ENCODE data around the gene LTBP1.

The LTBP1 gene

DNA sequence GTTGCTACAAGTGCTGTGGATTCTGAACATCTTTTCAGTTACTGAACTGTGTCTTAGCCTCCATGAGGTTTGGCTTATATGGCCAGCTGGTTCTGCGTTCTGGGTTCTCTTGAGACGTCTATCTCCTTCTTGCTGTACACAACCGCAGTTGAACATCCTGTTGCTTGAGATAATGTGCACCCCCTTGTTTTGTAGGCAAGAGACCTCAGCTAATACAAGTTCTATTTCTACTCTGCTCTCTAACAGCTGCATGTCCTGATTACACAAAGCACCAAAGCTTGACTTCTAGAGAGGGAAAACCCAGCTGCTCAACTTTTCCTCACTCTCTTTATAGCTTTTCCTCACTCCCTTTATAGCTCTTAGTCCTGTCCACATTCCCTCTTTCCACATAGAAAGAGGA is 176.0 kb downstream of the LTBP1 start:
- no peak for DNase-seq

DNA sequence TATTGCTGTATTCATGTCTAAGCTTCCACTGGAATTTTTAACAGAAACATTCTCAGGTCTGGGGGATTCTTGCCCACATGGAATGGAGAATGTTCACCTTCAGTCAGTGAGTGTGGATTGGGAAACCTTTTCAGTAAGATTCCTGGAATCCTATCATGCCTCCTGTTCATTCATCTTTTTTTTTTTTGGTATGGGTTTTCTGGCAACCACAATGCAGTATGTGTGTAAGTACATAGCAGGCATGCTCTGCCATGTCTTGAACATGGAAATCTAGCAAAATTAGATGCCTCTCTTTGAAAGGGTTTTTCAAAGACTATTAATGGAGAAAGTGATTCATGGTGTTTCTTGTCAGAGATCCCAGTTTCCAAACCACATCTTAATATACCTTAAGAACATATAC is 176.5 kb downstream of the LTBP1 start:
- DNase-seq = no peak

DNA sequence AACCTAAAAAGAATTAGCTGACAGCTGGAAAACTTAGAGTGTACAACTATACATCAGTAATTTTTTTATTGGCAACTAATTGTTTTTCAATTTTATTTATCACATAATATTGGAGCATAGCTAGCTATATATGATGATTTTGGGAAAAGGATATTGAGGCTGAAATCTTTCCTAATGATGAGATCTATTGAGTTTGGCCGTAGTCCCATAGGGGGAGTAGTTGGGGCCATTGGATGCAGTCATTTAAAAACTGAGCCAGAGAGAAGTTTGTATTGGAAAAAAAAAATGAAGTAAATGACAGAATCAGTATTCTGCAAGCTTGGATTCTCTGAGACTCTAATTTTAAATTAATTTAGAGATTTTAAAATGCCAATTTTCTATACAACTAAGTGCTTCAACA is 179.8 kb downstream of the LTBP1 start:
- no peak for DNase-seq

DNA sequence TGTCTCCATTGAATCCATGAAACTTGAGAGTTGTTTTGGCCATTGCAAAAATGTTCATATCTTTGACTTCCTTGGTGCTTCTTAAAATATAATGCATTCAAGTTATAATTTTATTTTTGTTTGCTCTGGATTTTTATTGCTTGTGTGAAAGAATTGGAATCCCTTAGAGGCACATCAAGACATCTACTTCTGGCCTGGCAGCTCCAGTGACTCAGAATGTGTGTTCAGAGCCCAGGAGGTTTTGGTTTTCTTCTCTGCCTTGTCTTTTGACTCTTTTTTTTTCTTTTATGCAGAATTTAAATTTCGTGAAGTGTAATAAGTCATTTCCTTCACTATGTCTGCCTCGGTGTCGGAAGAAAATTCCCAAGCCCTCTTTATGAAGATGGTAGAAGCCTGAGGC is 180.2 kb downstream of the LTBP1 start:
- DNase-seq = no peak

DNA sequence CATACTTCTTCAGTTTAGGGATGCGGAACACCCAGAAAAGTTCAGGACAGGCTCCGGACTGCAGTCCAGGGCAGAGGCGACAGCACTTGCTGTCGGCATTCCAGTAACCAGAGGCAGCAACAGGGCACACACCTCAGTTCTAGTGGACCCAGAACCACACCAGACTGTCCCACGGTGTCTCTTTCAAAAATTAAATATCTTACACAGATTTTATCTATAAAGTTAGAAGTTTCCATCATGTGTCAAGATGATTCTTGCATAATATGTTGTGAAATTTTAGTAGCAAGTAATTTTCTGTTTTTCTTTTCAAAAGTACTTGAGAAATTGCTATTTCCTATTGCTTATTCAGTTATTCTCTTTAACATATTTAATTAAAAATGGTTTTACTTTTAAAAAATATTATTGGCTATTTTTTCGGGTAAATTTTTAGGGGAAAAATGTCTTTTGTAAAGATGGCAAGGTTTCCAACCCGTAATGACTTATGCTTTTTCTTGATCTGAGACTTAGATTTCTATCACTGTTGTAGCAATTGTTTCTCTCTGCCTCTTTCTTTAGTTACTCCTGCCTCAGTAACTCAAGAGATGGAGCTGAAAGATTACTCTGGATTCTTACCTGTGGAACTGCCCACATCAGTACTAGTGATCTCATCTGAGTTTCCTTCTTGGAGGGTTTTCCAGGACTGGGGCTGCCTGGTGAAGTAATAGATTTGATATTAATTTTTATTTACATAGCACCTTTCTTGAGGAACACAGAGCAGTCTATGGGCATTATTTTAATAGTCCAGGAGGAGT is 182.7 kb downstream of the LTBP1 start:
- DNase-seq = no peak

DNA sequence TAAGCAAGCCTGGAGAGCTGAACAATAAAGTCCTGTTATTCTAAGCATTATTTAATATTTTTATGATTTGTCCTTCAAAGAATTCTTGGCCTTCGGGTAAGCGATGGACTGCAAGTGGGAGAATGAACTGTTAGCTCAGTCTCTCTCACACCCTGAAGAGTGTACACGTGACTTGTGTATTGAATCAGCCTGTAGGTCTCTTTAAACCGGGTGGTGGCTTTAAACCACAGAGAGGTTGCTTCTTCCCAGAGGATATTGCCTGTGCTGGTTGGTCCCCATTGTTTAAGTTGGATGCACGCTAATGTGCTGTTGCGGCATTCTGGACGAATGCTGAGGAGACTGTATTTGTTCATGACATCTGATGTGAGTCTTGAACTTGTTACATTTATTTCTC is 183.3 kb downstream of the LTBP1 start:
- DNase-seq = no peak

DNA sequence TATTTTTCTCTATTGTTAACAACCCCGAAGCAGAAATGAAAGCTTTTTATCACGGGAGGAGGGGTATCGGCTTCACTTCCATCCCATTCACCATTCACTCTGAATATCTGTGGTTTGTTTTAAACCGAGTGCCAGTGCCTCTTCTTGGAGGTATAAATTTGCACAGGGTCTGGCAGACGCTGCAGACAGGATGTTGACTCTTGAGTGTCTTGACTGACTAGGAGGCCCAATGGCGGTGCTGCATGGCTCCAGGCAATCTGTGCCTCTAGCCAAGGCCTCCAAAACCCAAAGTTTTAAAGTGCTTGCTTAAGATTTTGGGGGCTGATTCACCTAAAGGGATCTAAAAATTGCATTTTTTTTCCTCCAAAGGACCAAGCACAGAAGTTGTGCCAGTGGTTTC is 183.8 kb downstream of the LTBP1 start:
- no peak for DNase-seq

DNA sequence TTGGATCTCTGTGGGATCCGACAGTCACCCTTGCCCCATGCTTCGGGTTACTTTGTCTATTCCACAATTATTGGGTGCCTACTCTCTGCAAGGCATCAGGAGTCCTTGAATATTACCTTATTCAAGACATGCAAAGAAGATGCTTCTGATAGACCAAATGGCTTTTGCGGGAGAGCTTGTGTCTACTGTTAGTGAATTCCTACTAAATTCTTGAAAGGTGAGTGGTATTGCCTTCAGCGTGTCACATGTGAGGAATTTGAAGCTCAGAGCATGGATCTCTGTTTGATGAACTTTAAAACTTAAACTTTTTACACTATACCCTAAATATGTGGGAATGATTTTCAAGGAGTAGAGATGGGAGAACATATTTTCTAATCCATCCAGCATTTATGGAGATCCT is 184.4 kb downstream of the LTBP1 start:
- no peak for DNase-seq

DNA sequence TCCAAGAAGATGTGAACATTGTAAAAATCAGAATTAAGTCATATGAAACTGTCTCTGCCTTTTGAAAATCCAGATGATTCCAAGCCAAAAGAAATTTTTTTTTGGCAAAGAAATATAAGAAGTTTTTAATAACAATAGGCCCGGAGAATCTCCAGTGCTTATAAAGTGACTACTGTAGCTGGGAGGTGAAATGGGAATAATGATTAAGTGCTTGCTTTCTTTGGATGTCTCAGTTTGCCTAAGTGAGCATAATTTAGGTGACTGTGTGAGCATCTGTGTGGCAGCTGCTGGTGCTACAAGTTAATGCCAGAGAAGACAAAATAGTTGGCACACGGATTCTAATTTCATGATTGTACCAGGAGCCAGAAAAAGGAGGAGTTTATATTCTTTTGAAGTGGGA is 185.0 kb downstream of the LTBP1 start:
- no peak for DNase-seq

DNA sequence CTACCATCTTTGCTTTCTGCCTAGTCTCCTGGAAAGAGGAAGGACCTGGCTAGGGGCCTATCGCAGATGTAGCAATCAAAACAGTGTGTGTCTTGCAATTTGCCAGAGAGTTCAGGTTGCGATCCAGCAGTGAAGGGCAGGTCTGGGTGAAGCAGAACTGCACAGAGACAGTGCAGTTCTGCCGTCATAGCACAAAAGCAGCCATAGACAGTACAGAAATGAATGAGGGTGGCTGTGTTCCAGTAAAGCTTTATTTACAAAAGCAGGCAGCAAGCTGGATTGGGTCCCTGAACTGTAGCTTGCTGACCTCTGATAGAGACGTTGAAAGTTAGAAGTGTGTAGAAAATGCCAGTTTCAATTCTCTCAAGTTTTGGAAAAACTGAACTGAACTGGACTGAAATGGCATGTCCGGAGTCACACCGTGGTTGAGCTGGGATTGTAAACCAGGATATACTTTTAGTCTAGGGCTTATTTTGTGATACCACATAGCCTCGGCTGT is 186.8 kb downstream of the LTBP1 start:
- no peak for DNase-seq

DNA sequence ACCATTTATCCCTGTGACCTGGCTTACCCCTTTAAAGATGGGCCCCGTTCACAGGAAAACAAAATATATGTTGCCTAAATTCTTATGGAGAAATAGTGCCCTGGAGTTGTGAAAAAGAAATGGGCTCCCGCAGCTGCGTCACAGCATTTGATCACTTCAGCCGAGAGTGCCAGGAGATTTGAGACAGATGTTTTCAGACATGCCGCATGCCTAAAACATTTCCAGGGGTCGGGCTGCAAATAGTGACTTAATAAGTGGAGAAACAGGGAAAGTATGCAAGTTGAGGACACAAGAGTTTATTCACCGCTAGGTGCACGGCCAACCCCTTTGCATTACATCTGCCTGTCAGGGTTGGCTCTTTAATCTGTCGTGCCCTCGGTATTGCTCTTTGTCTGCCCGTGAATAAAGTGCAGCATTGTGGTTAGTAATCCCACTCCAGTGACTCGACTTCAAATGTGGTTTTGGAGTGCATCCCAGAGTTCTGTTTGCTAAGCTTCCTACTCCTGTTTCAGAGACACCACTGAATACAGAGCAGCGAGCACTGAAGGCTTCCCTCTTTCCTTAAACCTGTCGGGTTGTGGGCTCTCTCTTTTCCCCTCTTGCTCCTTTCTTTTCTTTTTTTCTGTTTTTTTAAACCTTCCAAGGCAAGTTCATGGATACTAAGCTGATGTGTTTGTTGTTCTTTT is 187.5 kb downstream of the LTBP1 start:
- no peak for DNase-seq

DNA sequence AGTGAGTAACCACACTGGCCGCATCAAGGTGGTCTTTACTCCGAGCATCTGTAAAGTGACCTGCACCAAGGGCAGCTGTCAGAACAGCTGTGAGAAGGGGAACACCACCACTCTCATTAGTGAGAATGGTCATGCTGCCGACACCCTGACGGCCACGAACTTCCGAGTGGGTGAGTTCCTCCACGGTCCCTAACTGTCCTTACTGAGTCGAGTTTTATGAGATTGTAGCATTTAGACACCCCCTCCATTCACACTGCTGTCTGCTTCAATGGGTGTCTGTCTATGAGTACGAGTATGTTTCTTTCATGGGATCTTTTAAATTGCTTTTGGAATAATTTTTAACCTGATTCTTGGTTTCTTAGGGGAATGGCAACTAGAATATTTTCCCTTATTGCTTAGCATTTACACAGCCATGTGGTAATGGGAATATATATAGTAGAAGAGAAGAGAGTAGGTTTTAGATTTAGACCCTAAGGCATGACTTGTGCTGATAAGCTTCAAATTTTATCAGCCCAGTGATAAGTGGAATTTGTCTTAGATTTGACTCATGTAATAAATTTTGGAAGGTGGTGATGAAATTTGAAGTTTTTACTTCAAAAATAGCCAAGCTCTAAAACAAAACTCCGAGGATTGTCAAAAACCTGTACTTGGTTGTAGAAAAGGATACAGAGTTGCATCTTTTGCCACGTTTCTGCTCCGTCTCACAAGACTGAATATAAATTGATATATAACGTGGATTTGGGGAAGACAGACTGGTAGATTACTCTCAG is 188.2 kb downstream of the LTBP1 start:
- no peak for DNase-seq

DNA sequence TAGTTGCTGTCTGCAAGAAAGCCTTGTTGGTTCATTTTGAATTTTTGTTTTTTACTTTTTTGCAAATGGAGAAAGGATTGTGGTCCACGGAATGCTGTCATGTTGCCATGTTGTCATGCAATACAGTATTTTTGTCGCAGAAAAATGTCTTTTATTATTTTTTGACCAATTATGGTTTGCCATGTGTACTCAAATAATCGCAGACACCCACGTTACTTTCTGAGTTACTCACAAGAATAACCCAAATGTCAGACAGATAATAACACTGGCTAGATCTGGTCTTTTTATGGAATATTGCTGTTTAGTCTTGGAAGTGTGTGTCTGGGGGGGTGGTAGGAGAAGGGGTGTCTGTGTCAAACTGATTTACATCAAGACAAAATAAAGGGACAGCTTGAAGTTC is 188.9 kb downstream of the LTBP1 start:
- no peak for DNase-seq

DNA sequence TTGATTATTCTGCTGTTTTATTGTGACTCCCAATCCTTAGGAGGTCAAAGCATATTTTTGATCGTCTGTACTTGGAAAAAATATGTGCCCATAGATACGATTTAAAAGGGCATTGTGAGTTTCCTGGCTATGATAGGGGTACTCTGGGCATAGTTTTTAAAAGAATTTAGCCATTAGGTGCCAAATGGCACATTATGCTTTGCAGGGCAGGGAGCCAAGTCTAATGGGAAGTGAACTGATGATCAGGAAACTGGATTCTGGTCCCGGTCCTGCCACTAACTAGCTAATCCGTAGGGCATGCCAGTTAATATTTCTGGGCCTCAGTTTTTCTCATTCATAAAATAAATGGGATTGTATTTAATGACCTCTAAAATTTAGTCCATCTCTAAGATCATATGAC is 189.3 kb downstream of the LTBP1 start:
- no peak for DNase-seq

DNA sequence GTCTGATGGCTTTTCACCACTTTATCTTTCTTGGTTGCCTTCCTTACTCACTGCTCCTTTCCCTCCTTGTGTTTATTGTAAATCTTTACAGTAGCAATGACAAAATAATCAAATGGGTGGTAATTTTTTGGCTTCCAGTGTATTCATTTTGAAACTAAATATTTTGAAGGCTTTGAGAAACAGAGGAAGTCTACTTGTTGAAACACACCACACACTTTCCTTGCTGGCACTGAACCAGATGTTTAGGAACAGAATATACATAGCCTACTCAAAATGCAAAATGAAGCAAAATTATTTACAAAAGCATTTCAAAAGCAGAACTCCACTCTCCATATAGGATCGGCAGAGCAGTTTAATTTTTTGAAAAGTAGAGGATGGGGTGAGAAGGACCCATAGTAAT is 189.8 kb downstream of the LTBP1 start:
- no peak for DNase-seq

DNA sequence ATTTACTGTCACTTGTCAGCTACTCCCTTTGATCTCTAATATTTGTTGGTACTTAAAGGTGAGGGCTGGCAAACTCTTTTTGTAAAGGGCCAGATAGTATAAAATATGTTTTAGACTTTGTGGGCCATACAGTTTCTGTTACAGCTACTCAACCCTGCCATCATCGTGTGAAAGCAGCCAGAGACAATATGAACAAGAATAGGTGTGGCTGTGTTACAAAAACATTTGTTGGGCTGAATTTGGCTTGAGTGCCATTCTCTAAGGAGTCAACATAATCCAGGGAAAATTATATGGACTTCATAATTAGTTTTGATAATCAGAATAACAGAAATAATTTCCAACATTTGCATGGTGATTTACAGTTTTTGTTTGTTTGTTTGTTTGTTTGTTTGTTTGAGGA is 190.6 kb downstream of the LTBP1 start:
- DNase-seq = no peak

DNA sequence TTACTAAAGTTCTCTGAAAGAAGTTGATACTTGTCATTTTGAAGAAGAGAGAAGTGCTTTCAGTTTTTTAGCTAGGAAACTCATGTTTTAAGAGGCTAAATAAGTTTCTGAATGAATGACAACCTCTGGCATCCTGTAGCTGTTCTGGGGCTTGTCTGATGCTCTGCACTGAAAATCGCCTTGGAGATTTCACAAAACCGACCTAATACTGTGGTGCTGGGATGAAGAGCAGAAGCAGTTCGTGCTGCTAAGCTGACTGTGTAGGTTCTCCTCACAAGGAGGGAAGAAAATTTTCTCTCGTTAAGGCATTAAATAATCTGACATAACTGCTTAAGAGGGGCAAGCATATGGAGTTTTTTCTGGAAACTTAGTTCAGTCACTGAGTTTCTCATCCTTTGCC is 193.2 kb downstream of the LTBP1 start:
- DNase-seq = no peak

DNA sequence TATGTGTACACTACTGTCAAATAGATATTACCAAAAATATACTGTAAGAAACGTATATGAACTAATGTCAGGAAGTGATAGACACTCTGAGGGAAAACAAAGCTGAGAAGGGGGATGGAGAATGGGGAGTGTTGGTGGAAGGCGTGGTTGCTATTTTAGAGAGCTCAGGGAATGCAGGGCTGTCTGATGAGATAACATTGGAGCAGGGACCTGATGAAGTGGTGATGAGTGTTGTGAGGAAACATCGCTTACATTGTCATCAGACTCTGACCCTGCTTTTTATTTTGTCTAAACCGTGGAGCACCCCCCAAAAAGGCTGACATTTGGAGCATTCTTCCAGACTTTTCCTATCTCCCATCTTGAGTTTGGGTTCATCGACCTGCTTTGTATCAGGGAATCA is 194.7 kb downstream of the LTBP1 start:
- no peak for DNase-seq

DNA sequence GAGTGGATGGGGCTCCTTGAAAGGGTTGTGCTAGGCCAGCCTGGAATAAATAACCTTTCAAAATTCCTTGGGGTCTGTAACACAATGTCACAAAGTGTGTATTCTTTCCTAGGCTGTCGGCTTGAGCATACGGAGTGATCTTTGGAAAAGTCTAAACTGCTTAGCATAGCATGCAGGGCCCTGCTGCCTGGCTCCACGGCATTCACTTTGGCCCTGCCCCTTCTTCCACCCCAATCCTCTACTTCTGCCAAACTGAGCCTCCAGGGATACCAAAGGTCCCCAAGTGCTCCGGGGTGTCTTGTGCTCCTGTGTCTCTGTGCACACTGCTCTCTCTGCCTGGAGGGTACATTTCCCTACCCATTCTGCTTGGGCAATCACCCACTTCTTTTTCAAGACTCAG is 196.1 kb downstream of the LTBP1 start:
- DNase-seq = no peak

DNA sequence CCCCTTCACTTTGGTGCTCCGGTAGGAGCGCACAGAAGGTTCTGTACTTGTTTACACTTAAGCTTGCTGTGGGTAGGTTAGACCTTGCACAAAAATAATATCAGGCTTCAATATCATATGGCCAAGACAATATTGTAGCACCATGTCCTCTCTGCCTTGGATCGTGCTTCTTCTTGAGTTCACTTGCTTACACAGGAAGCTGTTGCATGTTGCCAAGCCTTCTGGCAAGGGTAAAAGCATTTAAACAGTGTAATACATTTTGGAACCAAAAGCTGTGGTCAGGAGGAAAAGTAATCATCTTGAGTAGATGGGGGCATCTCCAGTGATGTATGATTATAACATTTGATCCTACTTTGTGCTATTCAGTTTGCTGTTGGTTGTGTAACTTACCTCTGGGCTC is 197.5 kb downstream of the LTBP1 start:
- DNase-seq = no peak

DNA sequence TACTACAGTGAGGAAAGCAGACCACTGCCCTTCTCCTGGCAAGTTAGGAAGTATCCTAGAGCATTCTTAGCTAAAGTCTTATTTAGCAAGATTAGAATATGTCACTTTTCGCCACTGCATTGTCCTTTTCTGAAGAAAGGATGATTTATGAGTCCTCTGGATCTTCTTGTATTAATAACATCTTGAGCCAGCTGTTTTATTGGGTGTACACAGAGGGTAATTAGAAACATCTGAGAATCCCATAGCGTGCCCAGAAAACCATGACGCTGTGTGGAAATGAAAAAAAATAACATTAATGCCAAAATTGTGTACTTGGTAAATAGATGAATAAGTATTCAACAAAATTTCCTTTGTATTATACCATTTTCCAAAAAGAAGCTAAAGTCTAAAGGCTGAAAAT is 198.7 kb downstream of the LTBP1 start:
- no peak for DNase-seq

DNA sequence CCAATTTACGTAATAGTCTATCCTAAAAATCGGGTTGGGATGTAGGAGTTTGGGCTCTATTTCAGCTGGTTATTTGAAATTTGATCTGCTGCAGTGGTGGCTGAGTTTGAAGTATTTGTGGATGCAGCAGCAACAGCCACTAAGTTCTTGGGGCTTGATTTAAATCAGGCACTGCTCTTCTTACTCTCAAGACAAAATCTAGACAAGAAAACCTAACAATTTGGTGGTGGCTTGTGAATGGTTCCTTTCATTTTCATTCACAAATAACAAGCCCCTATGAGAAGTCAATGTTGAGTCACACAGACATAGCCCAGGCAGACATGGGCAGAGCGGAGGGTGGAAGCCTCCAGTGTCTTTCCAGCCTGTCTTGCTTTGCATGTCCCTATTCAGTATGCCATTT is 199.3 kb downstream of the LTBP1 start:
- no peak for DNase-seq

DNA sequence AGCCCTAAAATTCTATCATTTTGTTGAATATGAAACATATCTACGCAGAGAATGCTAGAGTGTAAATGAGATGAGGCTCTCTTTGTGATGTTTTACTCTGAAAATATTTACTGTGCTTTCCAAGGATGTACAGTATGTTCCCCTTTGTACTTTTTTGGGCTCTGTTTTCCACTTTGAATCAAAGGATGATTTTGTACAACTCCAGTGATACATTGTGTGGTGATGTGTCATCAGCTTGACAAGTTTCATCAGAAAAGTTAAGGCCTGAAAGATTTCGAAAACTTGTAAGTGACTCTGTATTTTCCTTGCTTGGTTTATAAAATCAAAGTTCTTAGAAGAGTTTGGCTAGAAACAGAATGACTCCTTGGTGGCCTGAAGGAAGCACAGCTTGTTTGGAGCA is 206.3 kb downstream of the LTBP1 start:
- no peak for DNase-seq

DNA sequence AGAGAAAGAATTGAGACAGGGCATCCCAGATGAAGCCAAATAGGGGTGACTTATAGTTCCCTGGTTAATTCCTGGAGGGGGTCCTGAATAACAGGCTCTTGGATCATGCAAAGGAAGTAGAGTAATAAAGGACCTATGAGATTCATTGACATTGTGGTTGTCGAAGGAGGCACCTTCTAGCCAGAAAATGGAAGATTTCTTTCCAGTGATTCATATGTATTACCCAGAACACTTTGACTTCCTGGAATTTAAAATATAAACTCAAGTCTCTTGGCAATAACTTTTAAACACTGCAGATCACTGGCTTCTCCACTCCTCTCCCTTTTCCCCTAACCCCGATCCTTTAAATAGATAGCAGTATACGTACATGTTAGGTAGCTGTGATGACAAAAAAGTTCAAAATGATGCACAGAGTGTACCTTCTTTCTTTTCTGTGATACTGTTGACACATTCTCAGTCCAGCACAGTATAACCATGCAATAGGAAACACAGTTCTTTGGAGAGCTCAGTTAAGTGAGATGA is 211.8 kb downstream of the LTBP1 start:
- DNase-seq = no peak

Measured in NCI-H1436 treated with DMSO at 0.1 percent for 48 hours (cell line).